Neural cell (in vitro differentiated cells): ENCODE measurements around the gene RIC3. TPM values are rescaled to one million over a fixed set of nuclear protein-coding genes. Genes with fewer than 3 reads are reported as not detected.

Experiments
- H2AFZ ChIP-seq: fragments of 200-600, 300-800 bp; sonication (generic), shearing (Covaris generic); 2 replicates; pipeline ENCODE4 v1.6.0; 2014; ENCODE audit warnings: low read depth, mild to moderate bottlenecking, antibody characterized with exemption, low read length, moderate library complexity
- H3F3A ChIP-seq: fragments of 200-600 bp; shearing (Covaris generic); 2 replicates; pipeline ENCODE4 v1.6.1; 2016; ENCODE audit warnings: mild to moderate bottlenecking, moderate library complexity, mixed read lengths, antibody characterized with exemption, low read length; ENCODE audit not compliant: insufficient read depth, poor library complexity, severe bottlenecking
- H3K27ac ChIP-seq: fragments of 200-600, 300-800 bp; sonication (generic), shearing (Covaris generic); 2 replicates; pipeline ENCODE4 v1.5.1; 2014; ENCODE audit warnings: mild to moderate bottlenecking, low read length, moderate library complexity
- H3K27me3 ChIP-seq: fragments of 300-800, 200-600 bp; sonication (generic), shearing (Covaris generic); 2 replicates; pipeline ENCODE4 v1.6.0; 2014; ENCODE audit warnings: mild to moderate bottlenecking, low read depth, low read length, moderate library complexity; ENCODE audit not compliant: insufficient read depth
- H3K36me3 ChIP-seq: fragments of 300-800, 200-600 bp; sonication (generic), shearing (Covaris generic); 2 replicates; pipeline ENCODE4 v1.5.1; 2014; ENCODE audit warnings: mild to moderate bottlenecking, antibody characterized with exemption, low read length, moderate library complexity; ENCODE audit not compliant: insufficient read depth
- H3K4me2 ChIP-seq: fragments of 300-800, 200-600 bp; sonication (generic), shearing (Covaris generic); 2 replicates; pipeline ENCODE4 v1.6.0; 2014; ENCODE audit warnings: mild to moderate bottlenecking, low read length
- H3K4me3 ChIP-seq: fragments of 300-800, 200-600 bp; sonication (generic), shearing (Covaris generic); 2 replicates; pipeline ENCODE4 v1.5.1; 2014; ENCODE audit warnings: mild to moderate bottlenecking, low read length, moderate library complexity
- H3K79me2 ChIP-seq: fragments of 200-600 bp; shearing (Covaris generic); replicated peaks from 2 replicates; pipeline ENCODE4 v1.6.0; 2014; ENCODE audit warnings: mild to moderate bottlenecking, low read length, moderate library complexity; ENCODE audit not compliant: insufficient read depth
- H3K9ac ChIP-seq: fragments of 300-800, 200-600 bp; sonication (generic), shearing (Covaris generic); 2 replicates; pipeline ENCODE4 v1.6.1; 2016; ENCODE audit warnings: mild to moderate bottlenecking, low read length, mixed read lengths
- H3K9me2 ChIP-seq: fragments of 200-600 bp; shearing (Covaris generic); 2 replicates; pipeline ENCODE4 v1.6.1; 2016; ENCODE audit warnings: mild to moderate bottlenecking, low read length, mixed read lengths; ENCODE audit not compliant: insufficient read depth
- H3K9me3 ChIP-seq: fragments of 200-600, 300-800 bp; sonication (generic), shearing (Covaris generic); 2 replicates; pipeline ENCODE4 v1.6.1; 2016; ENCODE audit warnings: mild to moderate bottlenecking, mixed run types, low read length, moderate library complexity, mixed read lengths
- H4K20me1 ChIP-seq: fragments of 200-600 bp; shearing (Covaris generic); 2 replicates; pipeline ENCODE4 v1.6.1; 2016; ENCODE audit warnings: mild to moderate bottlenecking, mixed run types; ENCODE audit not compliant: insufficient read depth
- CTCF ChIP-seq: fragments of 450-650 bp; IDR thresholded peaks from 2 replicates; pipeline ENCODE4 v1.5.1; 2014; ENCODE audit warnings: antibody characterized with exemption, mild to moderate bottlenecking, moderate library complexity; ENCODE audit not compliant: poor library complexity, severe bottlenecking
- EP300 ChIP-seq: fragments of 450-650 bp; conservative IDR thresholded peaks from 2 replicates; pipeline ENCODE4 v1.6.1; 2014; ENCODE audit warnings: antibody characterized with exemption, mild to moderate bottlenecking, moderate library complexity; ENCODE audit not compliant: poor library complexity, severe bottlenecking
- EZH2 ChIP-seq: fragments of 200-600, 300-800 bp; shearing (Covaris generic), sonication (generic); IDR thresholded peaks from 2 replicates; pipeline ENCODE4 v1.6.1; 2014; ENCODE audit warnings: antibody characterized with exemption, low read length, borderline replicate concordance, mild to moderate bottlenecking; ENCODE audit not compliant: insufficient read depth, poor library complexity, severe bottlenecking
- MXI1 ChIP-seq: fragments of 450-650 bp; conservative IDR thresholded peaks from 2 replicates; pipeline ENCODE4 v1.6.1; 2014; ENCODE audit warnings: antibody characterized with exemption, mild to moderate bottlenecking; ENCODE audit not compliant: poor library complexity, severe bottlenecking
- POLR2AphosphoS5 ChIP-seq: IDR thresholded peaks from 2 replicates; pipeline ENCODE4 v1.6.1; 2012
- RAD21 ChIP-seq: fragments of 450-650 bp; conservative IDR thresholded peaks from 2 replicates; pipeline ENCODE4 v1.6.1; 2014; ENCODE audit warnings: antibody characterized with exemption, mild to moderate bottlenecking, moderate library complexity
- REST ChIP-seq: IDR thresholded peaks from 2 replicates; pipeline ENCODE4 v1.6.1; 2012; ENCODE audit warnings: borderline replicate concordance
- SMC3 ChIP-seq: fragments of 450-650 bp; conservative IDR thresholded peaks from 2 replicates; pipeline ENCODE4 v1.6.1; 2014; ENCODE audit warnings: antibody characterized with exemption, mild to moderate bottlenecking, moderate library complexity; ENCODE audit not compliant: poor library complexity
- TAF1 ChIP-seq: IDR thresholded peaks from 2 replicates; pipeline ENCODE4 v1.6.1; 2012; ENCODE audit warnings: low read depth
- polyA plus RNA-seq: library from polyadenylated mRNA; depleted of rRNA; stranded (reverse); fragments of >200 nt; gene quantifications from 2 replicates; pipeline ENCODE4 v1.2.3, GENCODE V29; 2014

The RIC3 gene
- polyA plus RNA-seq, 1 donor from 2014 or later: 94.5 TPM

GRCh38 chr11:8071616-8072581 lies 96.9 kb downstream of the RIC3 start:
- TF ChIP-seq POLR2AphosphoS5 (no peak), EZH2 (no peak), CTCF (no peak), MXI1 (no peak), EP300 (no peak), TAF1 (no peak)
- Histone ChIP-seq H3K27ac (no peak overlapping the region), H3K9me3 (no peaks in the 10 kb centered on the region), H3K9me2 (no peaks in the 10 kb centered on the region), H3F3A (no peaks in the 10 kb centered on the region), H4K20me1 (no peaks in the 10 kb centered on the region), H3K36me3 (no peaks in the 10 kb centered on the region), H3K79me2 (no peaks in the 10 kb centered on the region), H3K9ac (no peak overlapping the region), H3K27me3 (peaks cover 6% of the 10 kb centered on the region), H3K4me3 (no peak overlapping the region), H3K4me2 (no peak overlapping the region), H2AFZ (no peak overlapping the region)

GRCh38 chr11:8070417-8071115 lies 98.3 kb downstream of the RIC3 start:
- peaks cover 6% of the 10 kb centered on the region for H3K27me3 ChIP-seq
- TF ChIP-seq RAD21: peak; percentile 67
- TF ChIP-seq MXI1: no peak
- peak; percentile 66 for TF ChIP-seq SMC3
- peak; percentile 63 for TF ChIP-seq CTCF
- TF ChIP-seq REST: no peak
- no peak overlapping the region for H3K4me2 ChIP-seq
- no peaks in the 10 kb centered on the region for H4K20me1 ChIP-seq
- no peaks in the 10 kb centered on the region for H3K9me2 ChIP-seq
- H3K4me3 ChIP-seq: no peak overlapping the region
- no peaks in the 10 kb centered on the region for H3K9me3 ChIP-seq
- H3K36me3 ChIP-seq: no peaks in the 10 kb centered on the region
- no peaks in the 10 kb centered on the region for H3K79me2 ChIP-seq
- no peak overlapping the region for H3K27ac ChIP-seq
- no peaks in the 10 kb centered on the region for H3F3A ChIP-seq
- H2AFZ ChIP-seq: no peak overlapping the region
- no peak overlapping the region for H3K9ac ChIP-seq
